LNCaP clone FGC (cell line): ENCODE results near the gene ABHD16A.

ENCODE experiments used
- DNase-seq: peaks from one replicate; pipeline ENCODE4 v3.0.0-alpha.2; 2011; ENCODE audit warnings: low read depth
- H3K4me3 ChIP-seq: 2 replicates; pipeline ENCODE4 v1.5.1; 2011; ENCODE audit warnings: mild to moderate bottlenecking, low read depth, low read length, control low read depth
- TF ChIP-seq, protein P1 (sequence below): IDR thresholded peaks from 2 replicates; pipeline ENCODE4 v1.5.1; 2012; ENCODE audit warnings: mild to moderate bottlenecking; ENCODE audit not compliant: control insufficient read depth, insufficient read depth; ENCODE audit errors: extremely low read depth

The ABHD16A gene

DNA sequence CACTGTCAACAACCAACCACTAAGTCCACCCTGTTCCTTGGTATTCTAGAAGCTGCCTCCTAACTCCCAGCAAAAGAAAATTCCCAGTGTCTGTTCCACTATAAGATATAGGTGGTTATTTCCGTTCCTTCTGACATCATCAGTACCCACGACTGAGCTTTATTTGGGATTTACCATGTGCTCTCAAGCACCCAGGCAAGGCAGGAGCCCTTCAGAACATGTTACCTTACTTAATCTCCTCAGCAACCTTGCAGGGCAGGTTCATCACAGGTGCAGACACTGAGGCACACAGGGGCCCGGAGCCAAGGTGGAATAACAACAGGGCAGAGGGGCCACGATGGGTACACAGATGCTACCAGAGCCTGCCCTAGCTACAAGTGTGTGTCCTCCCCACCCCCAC lies 10.8 kb downstream of the ABHD16A start:
- H3K4me3 ChIP-seq = no peak overlapping the region
- no peak for DNase-seq
- TF ChIP-seq, protein P1, sequence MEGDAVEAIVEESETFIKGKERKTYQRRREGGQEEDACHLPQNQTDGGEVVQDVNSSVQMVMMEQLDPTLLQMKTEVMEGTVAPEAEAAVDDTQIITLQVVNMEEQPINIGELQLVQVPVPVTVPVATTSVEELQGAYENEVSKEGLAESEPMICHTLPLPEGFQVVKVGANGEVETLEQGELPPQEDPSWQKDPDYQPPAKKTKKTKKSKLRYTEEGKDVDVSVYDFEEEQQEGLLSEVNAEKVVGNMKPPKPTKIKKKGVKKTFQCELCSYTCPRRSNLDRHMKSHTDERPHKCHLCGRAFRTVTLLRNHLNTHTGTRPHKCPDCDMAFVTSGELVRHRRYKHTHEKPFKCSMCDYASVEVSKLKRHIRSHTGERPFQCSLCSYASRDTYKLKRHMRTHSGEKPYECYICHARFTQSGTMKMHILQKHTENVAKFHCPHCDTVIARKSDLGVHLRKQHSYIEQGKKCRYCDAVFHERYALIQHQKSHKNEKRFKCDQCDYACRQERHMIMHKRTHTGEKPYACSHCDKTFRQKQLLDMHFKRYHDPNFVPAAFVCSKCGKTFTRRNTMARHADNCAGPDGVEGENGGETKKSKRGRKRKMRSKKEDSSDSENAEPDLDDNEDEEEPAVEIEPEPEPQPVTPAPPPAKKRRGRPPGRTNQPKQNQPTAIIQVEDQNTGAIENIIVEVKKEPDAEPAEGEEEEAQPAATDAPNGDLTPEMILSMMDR = no peak

DNA sequence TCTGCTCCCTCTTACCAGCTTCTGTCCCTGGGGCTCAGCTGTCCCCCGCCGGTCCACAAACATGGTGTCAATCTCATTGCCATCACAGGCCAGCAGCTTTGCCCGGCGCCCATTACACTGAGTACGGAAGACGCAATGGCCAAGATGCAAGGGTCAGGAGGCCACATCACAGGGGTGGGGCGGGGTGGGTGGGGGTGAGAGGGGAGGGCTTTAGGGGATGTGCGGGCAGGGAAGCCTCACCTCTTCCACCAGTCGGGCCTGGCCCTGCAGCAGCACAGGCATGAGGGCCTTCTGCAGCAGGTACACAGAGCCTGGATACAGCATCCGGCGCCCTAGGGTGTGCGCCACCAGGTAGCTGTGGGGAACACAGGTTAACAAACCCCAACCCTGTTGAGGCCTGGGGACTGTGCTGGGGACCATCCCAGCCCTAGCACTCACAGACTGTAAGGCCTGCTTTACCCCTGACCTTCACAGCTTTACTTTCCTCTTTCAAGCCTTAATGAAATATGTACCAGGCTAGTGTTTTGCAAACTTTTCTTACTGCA lies 11.5 kb downstream of the ABHD16A start:
- TF ChIP-seq, protein P1 = no peak
- no peak for DNase-seq

DNA sequence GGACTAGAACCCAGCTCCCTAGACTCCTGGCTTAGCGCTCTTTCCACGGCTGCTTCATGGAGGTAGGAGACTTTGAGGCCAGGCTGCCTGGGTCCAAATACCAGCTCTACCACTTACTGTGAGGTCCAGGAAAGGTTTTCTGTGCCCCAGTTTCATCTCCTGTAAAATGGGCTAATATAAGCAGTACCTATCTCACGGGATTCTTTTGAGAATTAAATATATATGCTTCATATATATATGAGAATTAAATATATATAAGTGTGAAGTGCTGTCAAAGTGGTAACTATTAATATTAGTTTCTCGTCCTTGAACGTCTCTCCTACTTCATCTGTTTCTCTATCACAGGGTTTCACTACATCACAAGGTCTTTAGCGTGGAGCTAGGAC lies 12.1 kb downstream of the ABHD16A start:
- H3K4me3 ChIP-seq = no peak overlapping the region
- TF ChIP-seq, protein P1 = no peak
- DNase-seq = no peak

More for the DNA sequence above, 11.5 kb downstream of the ABHD16A start:
- H3K4me3 ChIP-seq = no peak overlapping the region

DNA sequence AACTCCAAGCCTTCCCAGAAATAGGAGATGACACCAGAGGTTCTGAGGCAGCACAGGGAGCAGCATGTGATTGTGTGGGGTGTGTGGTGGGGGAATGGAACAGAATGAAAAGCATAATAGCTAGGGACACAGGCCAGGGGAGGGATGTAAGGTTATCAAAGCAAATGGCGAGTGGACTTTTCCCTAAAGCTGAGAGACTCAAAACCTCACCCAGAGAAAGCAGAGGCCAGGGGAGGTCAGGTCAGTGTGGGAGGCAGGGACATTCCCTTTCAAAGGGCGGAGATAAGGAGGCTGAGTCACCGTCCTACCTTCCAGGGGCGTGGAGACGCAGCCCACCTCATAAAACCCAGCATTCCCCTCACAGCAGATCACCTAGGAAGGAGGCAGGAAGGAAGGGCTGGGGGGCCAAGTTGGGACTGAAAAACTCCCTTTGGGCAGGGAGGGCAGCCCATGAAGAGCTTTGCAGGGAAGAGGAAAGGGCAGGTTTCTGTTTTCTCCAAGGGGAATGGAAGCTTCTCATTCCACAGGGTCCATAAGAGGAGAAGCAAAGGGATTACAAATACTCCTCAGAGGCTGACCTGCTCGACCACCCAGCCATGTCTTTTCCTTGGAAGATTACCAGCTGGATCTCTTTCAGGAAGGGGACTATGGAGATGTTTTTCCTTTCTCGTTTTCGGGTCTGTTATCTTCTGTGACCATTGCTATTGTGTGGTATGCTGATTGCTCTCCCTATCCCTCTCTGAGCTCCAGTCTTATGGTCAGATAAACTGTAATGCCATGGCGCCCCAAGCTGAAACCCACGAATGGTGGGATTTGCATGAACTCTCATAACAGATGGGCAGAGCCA lies 12.7 kb downstream of the ABHD16A start:
- DNase-seq = no peak
- TF ChIP-seq, protein P1 = no peak
- no peak overlapping the region for H3K4me3 ChIP-seq

DNA sequence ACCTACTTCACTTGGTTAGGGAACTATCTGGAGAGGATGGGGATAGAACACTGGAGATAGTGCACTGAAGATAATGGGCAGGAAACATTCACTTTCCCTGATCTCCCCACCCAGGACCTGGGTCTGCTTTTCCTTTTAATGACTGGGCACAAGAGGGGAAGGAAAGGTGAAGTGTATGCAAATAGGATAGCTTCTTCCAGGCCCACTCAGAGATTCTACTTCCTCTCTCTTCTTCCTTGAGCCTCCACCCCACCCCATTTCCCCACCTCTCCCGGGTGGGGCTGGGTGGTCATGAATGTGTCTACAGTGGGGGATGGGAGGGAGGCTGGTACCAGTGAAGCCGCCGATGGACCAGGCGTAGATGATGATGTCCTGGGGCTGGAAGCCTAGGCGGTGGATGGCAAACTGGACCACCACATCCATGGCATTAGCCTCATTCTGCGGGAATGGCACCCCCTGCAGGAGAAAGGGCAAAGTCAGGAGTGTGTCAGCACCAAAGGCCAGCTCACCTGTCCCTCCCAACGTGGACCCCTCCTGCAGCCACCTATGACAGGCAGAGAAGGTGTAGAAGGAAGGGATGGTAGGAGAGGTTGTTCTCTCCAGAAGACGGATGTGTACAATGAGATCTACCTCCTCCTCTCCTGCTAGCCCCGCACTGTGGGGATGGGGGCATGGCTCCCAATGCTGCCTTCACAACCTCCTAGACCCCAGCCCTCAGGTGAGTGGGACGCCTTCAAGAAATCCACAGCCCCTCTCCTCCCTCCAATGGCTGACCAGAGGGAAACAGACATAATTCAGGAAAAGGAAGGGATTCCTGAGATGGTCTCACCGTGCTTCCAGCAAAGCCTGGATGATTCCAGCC lies 13.6 kb downstream of the ABHD16A start:
- no peak for DNase-seq
- no peak overlapping the region for H3K4me3 ChIP-seq
- TF ChIP-seq, protein P1 = peak; percentile 42

DNA sequence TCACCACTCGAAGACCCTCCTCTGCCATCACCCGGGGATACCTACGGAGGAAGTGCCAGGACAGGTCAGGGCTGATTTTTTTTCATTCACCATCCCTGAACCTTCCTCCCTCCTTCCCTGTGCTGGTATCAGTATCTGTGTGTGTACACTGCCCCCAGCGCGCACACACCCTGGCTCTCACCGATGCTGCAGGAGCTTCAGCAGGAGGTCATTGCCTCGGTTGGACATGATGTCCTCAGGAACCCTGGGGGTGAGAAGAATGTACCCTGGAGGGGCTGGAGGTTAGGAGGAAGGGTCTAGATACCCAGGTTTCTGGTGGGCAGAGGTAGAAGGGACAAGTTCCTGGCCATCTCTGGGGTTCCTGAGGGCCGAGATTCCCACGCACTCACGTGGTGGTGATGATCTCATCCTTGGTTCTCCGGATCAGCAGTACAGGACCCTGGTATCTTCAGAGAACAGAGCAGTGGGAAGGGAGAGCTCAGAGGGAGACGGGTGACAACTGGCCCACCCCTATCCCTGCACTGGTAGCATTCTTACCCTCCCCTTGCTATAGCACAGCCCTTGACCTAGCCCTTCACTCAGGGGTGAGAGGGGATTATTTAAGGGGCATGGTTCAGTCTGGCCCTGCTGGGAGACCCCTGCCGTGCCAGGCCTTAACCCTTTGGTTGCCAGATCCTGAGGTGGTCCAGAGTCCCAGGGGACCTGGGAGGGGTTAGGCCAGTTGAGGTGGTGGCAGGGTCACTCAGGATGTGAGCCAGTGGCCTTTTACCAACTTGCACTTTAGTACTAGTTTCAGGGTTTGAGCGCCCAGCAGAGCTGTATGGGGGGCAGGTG lies 15.0 kb downstream of the ABHD16A start:
- H3K4me3 ChIP-seq = no peak overlapping the region
- TF ChIP-seq, protein P1 = no peak
- no peak for DNase-seq
